Choroid plexus epithelial cell (primary cell): ENCODE results near the gene CHCHD10.

Source experiments
- DNase-seq: peaks from one replicate; pipeline ENCODE4 v3.0.0-alpha.2; 2010; ENCODE audit warnings: low read depth
- H3K4me3 ChIP-seq: 2 replicates; pipeline ENCODE4 v1.5.1; 2011; ENCODE audit warnings: low read depth, mild to moderate bottlenecking, control low read depth, low read length, moderate library complexity
- TF ChIP-seq, protein P1 (sequence below): conservative IDR thresholded peaks from 2 replicates; pipeline ENCODE4 v1.5.1; 2011; ENCODE audit warnings: low read depth, mild to moderate bottlenecking, control low read depth, inconsistent platforms, low read length, moderate library complexity

The CHCHD10 gene

DNA sequence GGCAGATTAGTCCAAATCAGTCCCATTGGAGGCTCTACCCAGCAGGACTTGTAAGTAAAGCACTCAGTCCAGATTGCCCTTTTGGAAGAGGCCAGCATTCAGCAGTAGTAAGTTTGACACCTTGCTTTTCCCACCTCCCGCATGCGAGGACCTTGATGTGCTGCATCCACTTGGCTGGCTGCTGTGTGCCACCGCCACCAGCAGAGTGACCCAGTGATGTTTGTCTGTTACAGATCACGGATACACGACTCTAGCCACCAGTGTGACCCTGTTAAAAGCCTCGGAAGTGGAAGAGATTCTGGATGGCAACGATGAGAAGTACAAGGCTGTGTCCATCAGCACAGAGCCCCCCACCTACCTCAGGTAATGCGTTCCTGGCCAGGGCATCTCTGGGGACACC lies 25.6 kb upstream of the CHCHD10 start:
- DNase-seq, result no peak
- TF ChIP-seq, protein P1, sequence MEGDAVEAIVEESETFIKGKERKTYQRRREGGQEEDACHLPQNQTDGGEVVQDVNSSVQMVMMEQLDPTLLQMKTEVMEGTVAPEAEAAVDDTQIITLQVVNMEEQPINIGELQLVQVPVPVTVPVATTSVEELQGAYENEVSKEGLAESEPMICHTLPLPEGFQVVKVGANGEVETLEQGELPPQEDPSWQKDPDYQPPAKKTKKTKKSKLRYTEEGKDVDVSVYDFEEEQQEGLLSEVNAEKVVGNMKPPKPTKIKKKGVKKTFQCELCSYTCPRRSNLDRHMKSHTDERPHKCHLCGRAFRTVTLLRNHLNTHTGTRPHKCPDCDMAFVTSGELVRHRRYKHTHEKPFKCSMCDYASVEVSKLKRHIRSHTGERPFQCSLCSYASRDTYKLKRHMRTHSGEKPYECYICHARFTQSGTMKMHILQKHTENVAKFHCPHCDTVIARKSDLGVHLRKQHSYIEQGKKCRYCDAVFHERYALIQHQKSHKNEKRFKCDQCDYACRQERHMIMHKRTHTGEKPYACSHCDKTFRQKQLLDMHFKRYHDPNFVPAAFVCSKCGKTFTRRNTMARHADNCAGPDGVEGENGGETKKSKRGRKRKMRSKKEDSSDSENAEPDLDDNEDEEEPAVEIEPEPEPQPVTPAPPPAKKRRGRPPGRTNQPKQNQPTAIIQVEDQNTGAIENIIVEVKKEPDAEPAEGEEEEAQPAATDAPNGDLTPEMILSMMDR, result no peak
- no peak overlapping the region for H3K4me3 ChIP-seq

DNA sequence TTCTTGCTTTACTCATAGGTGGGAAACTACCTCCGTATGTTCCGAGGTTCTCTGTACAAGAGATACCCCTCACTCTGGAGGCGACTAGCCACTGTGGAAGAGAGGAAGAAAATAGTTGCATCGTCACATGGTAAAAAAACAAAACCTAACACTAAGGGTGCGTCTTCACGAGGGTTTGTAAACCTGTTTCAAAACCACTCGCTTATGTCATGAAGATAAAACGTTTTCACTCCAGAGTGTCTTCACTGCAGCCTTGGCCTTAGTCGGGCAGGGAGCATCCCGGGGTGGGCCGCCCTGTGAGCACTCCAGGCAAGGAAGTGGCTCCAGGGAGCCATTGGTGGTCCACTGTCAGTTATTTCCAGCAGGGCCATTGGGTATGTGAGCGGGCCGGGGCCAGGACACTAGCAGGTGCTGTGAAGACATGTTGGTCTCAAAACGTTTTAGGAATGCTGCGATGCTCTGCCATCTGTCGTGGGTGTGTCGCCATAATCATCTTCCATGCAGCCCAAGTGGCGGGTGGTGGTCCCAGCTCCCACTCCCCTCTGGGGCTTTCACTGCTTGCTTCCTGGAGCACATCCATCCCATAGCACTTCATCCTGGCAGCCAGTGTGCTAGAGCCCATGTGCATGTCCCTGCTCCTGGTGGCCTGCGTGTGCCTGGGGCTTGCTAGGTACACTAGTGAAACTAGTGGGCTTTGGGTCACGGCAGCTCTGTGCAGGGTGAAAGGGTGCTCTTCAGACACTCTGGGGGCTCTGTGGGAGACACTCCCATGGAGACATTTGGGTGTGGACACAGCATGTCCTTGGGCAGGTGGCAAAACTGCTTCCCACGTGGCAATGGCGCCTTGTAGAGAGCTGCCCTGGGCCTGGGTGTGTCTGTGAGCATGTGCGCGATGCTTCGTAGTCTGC lies 24.2 kb upstream of the CHCHD10 start:
- H3K4me3 ChIP-seq, result no peak overlapping the region
- DNase-seq, result no peak
- TF ChIP-seq, protein P1, result no peak

DNA sequence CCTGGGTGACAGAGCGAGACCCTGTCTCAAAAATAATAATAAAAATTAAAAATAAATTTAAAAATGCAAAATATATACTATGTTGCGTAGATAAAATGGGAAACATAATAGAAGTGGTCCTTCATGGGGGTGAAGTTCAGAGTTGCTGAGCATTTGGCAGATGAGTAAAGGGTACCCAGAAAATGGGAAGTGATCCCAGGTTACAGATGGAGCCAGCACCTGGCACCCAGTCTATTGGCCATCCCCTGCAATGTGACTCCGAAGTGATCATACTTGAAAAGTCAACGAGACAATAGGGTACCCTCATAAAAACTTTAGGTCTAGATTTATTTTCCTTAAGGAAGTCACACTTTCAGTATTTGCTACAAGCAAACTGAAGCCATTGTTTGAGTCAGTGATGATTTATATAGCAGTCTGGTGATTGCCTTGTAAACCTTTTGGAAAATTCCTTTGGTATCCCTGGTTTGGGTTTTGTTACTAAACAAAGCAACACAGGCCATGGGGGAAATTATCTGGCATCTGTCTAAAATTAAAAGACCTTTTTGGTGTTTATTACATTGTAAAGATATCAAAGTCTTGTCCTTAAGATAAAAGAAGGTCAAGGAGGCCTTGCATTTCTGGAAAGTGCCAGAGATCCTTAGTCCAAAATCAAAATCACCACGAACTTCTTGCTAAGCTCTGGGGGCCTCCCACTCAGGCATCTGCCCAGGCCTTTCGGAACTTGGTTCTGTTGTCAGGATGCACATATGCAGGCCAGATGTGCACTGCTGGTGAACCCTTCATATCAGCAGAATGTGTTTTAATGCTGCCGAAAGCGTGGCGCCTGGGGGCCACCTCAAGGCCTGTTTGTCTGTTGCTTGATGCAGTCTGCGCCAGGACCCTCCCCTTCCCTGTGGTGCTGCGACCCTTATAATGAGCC lies 23.3 kb upstream of the CHCHD10 start:
- peak; percentile 89 for DNase-seq
- H3K4me3 ChIP-seq, result no peak overlapping the region

DNA sequence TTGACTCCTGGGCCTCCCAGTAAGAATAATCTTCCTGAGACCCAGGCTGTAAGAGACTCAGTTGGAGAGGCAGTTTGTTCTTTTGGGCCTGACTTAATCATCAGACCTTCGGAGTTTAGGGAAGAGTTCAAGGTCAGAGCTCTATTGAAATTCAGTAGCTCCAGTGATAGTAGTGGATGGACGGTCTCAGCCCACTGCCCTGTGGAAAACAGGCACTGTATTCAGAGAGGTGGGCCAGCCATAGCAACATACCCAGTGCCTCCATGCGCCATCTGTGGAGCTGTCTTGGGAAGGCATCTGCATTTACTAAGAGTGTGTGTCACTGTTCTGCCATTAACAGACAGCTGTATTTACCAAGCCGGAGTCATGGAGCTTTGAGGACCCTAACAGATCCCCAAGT lies 21.9 kb upstream of the CHCHD10 start:
- no peak overlapping the region for H3K4me3 ChIP-seq
- TF ChIP-seq, protein P1, result peak; percentile 9
- DNase-seq, result no peak

More for the DNA sequence above, 23.3 kb upstream of the CHCHD10 start:
- TF ChIP-seq, protein P1, result no peak

DNA sequence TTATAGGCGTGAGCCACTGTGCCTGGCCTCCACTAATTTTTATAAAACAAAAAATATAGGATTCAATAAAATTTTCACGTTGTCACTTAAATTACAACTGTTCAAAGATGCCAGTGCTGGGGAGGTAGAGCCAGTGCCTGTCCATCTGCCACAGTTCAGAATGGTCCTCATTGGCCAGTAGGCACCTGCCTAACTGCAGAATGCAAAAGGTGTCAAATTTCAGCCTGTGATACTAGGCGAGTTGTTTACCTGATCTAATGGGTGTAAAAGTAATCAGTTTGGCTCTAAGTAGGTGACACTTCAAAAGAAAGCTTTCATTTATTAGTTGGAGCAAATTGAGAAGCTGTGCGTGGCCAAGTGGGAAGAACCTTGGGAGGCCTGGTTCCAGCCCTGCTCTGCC lies 21.3 kb upstream of the CHCHD10 start:
- H3K4me3 ChIP-seq, result no peak overlapping the region
- DNase-seq, result no peak
- TF ChIP-seq, protein P1, result no peak

DNA sequence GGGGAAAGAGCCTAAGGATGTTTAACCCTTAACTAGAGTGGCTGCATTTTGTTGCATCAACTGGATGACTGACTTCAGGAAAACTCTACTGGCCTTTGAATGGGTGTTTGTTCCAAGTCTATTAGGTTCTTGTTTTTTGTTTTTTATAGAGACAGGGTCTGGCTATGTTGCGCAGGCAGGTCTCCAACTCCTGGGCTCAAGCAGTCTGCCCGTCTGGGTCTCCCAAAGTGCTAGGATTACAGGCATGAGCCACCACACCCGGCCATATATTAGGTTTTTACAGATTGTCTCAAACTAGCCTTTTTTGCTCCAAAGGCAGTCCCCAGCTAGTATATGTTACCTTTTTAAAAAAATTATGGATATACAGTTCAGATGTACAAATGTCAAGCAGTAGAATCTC lies 20.1 kb upstream of the CHCHD10 start:
- TF ChIP-seq, protein P1, result no peak
- no peak for DNase-seq
- peak overlapping the region; percentile 93 for H3K4me3 ChIP-seq
